Measurements from ENCODE around the gene LRRC45.
A peak's percentile ranks its signal among the peaks of the same experiment; 100 is the strongest.
"Not testable (repeated sequence)": the region's sequence is repeated elsewhere in the genome, so short reads cannot be mapped to it uniquely, and the experiment has no call there.

LRRC45 gene

GRCh38 chr17:82031885-82032627 lies 9.0 kb downstream of the LRRC45 start:
- no peak for DNase-seq

- DNase-seq = no peak
Observed at GRCh38 chr17:82033359-82034085, 10.4 kb downstream of the LRRC45 start.

- peak in 1 of 51 donors; percentile 11 for DNase-seq
Observed at GRCh38 chr17:82034371-82035011, 11.4 kb downstream of the LRRC45 start.

GRCh38 chr17:82035488-82035887 lies 12.4 kb downstream of the LRRC45 start:
- no peak for DNase-seq

GRCh38 chr17:82035956-82036633 lies 13.0 kb downstream of the LRRC45 start:
- DNase-seq = no peak

GRCh38 chr17:82036634-82037091 lies 13.6 kb downstream of the LRRC45 start:
- DNase-seq = no peak

GRCh38 chr17:82037092-82037888 lies 14.2 kb downstream of the LRRC45 start, which contains the start of gene DCXR:
DCXR (minus strand) TSS chr17:82037697; CDS start chr17:82037682, 15 bp downstream.
- DNase-seq = peak; percentile 80 to 98 (median 95)

GRCh38 chr17:82037889-82038195 lies 14.7 kb downstream of the LRRC45 start:
- no peak for DNase-seq

- DNase-seq = not testable (repeated sequence)
Observed at GRCh38 chr17:82038796-82039409, 15.8 kb downstream of the LRRC45 start.

GRCh38 chr17:82039695-82040299 lies 16.7 kb downstream of the LRRC45 start:
- DNase-seq = no peak

GRCh38 chr17:82041144-82041814 lies 18.2 kb downstream of the LRRC45 start:
- no peak for DNase-seq

GRCh38 chr17:82042649-82043048 lies 19.5 kb downstream of the LRRC45 start:
- DNase-seq = no peak

- no peak for DNase-seq
Observed at GRCh38 chr17:82043507-82043906, 20.4 kb downstream of the LRRC45 start.

- DNase-seq = no peak
Observed at GRCh38 chr17:82045936-82046484, 22.9 kb downstream of the LRRC45 start.

- no peak for DNase-seq
Observed at GRCh38 chr17:82046903-82047302, 23.8 kb downstream of the LRRC45 start.

GRCh38 chr17:82047379-82047778 lies 24.3 kb downstream of the LRRC45 start:
- no peak for DNase-seq

GRCh38 chr17:82047914-82048570 lies 24.9 kb downstream of the LRRC45 start:
- DNase-seq = no peak

- DNase-seq = no peak
Observed at GRCh38 chr17:82048571-82048971, 25.5 kb downstream of the LRRC45 start.

GRCh38 chr17:82049106-82049505 lies 26.0 kb downstream of the LRRC45 start:
- DNase-seq = no peak

Data from hypothalamus (tissue), 51 donors.